Measurements from ENCODE around the gene ANKRD10.

ANKRD10 gene

GRCh38 chr13:110882972-110883371, 31.9 kb downstream of the ANKRD10 start:
- no peak overlapping the region for H3K4me3 ChIP-seq (ENCODE audit: low read depth, low read length)

GRCh38 chr13:110881839-110882627, 32.8 kb downstream of the ANKRD10 start:
- DNase-seq (ENCODE audit: low read depth), result no peak
- no peak for TF ChIP-seq CTCF (IDR thresholded peaks at IDR 0.05; ENCODE audit: low read depth, low read length, missing control alignments)
- no peak overlapping the region for H3K4me3 ChIP-seq (ENCODE audit: low read depth, low read length)

More at GRCh38 chr13:110882972-110883371, 31.9 kb downstream of the ANKRD10 start:
- no peak for DNase-seq (ENCODE audit: low read depth)
- TF ChIP-seq CTCF (IDR thresholded peaks at IDR 0.05; ENCODE audit: low read depth, low read length, missing control alignments), result no peak

GRCh38 chr13:110880627-110881026, 34.2 kb downstream of the ANKRD10 start:
- TF ChIP-seq CTCF (IDR thresholded peaks at IDR 0.05; ENCODE audit: low read depth, low read length, missing control alignments), result no peak
- H3K4me3 ChIP-seq (ENCODE audit: low read depth, low read length), result no peak overlapping the region
- DNase-seq (ENCODE audit: low read depth), result no peak

GRCh38 chr13:110879482-110879881, 35.4 kb downstream of the ANKRD10 start:
- no peak for DNase-seq (ENCODE audit: low read depth)
- no peak overlapping the region for H3K4me3 ChIP-seq (ENCODE audit: low read depth, low read length)
- TF ChIP-seq CTCF (IDR thresholded peaks at IDR 0.05; ENCODE audit: low read depth, low read length, missing control alignments), result no peak

- DNase-seq (ENCODE audit: low read depth), result no peak
- no peak overlapping the region for H3K4me3 ChIP-seq (ENCODE audit: low read depth, low read length)
- TF ChIP-seq CTCF (IDR thresholded peaks at IDR 0.05; ENCODE audit: low read depth, low read length, missing control alignments), result no peak
Measured at GRCh38 chr13:110877737-110878258, 37.1 kb downstream of the ANKRD10 start.

GRCh38 chr13:110876609-110877008, 38.3 kb downstream of the ANKRD10 start:
- no peak for TF ChIP-seq CTCF (IDR thresholded peaks at IDR 0.05; ENCODE audit: low read depth, low read length, missing control alignments)
- no peak overlapping the region for H3K4me3 ChIP-seq (ENCODE audit: low read depth, low read length)
- no peak for DNase-seq (ENCODE audit: low read depth)

- no peak overlapping the region; the same call in 1 of the 2 replicates for H3K4me3 ChIP-seq (ENCODE audit: low read depth, low read length)
- no peak for TF ChIP-seq CTCF (IDR thresholded peaks at IDR 0.05; ENCODE audit: low read depth, low read length, missing control alignments)
- DNase-seq (ENCODE audit: low read depth), result no peak
Measured at GRCh38 chr13:110875241-110875640, 39.6 kb downstream of the ANKRD10 start.
